Gastroesophageal sphincter (tissue), 4 donors: ENCODE measurements around the gene UBE2B. TPM values are rescaled to one million over a fixed set of nuclear protein-coding genes. Genes with fewer than 3 reads are reported as not detected.
"Not testable (repeated sequence)": the region's sequence is repeated elsewhere in the genome, so short reads cannot be mapped to it uniquely, and the experiment has no call there.

Source experiments
- ATAC-seq: fragments of 150-250 bp; one replicate; pipeline ENCODE4 v1.9.1; 2016; ENCODE audit warnings: mild to moderate bottlenecking, moderate library complexity
- H3K27ac ChIP-seq, 4 donors: fragments of 200-600 bp; sonication (generic) in 3 of 4; 1 replicate in 3 of 4; 2 replicates in 1 of 4; pipeline ENCODE4 v1.5.1; 2016 to 2019
- H3K27me3 ChIP-seq: fragments of 200-600 bp; sonication (generic); one replicate; pipeline ENCODE4 v1.5.1; 2019
- H3K36me3 ChIP-seq, 2 donors: fragments of 200-600 bp; sonication (generic); one replicate each; pipeline ENCODE4 v1.5.1; 2019; ENCODE audit warnings: control low read depth in 1 of 2
- H3K4me1 ChIP-seq, 3 donors: fragments of 200-600 bp; sonication (generic); 1 replicate in 2 of 3; 2 replicates in 1 of 3; pipeline ENCODE4 v1.5.1; 2016 to 2019; ENCODE audit warnings: control low read depth in 2 of 3
- H3K4me3 ChIP-seq, 2 donors: fragments of 200-600 bp; sonication (generic); one replicate each; pipeline ENCODE4 v1.5.1; 2019; ENCODE audit warnings: mild to moderate bottlenecking in 1 of 2, moderate library complexity in 1 of 2
- H3K9me3 ChIP-seq, 3 donors: fragments of 200-600 bp; sonication (generic); one replicate each; pipeline ENCODE4 v1.5.1; 2017 to 2019; ENCODE audit warnings: control low read depth in 2 of 3
- EP300 ChIP-seq: sonication (generic); formaldehyde crosslinking; IDR thresholded peaks from one replicate; pipeline ENCODE4 v1.6.1; 2017; ENCODE audit warnings: antibody characterized with exemption, mild to moderate bottlenecking
- POLR2A ChIP-seq, 2 donors: fragments of 450-650 bp; IDR thresholded peaks; one replicate each; pipeline ENCODE4 v1.6.1; 2017; ENCODE audit warnings: antibody characterized with exemption in 2 of 2, mild to moderate bottlenecking in 2 of 2, moderate library complexity in 1 of 2
- POLR2AphosphoS5 ChIP-seq: sonication (generic); formaldehyde crosslinking; IDR thresholded peaks from one replicate; pipeline ENCODE4 v1.6.1; 2017; ENCODE audit warnings: antibody characterized with exemption
- WGBS, 2 donors: methylation state at CpG; one replicate each; pipeline ENCODE4 v1.1.5; 2018; ENCODE audit warnings: low coverage in 1 of 2; 5-methylcytosine and 5-hydroxymethylcytosine counted together
- total RNA-seq, 4 donors: library from RNA; depleted of rRNA; stranded (reverse); fragments of >200 nt; gene quantifications; one replicate each; pipeline ENCODE4 v1.1.0, GENCODE V29; 2016
- TF ChIP-seq, protein P1 (sequence below), 4 experiments: fragments of 200-600 bp in 2 of 4; fragments of 450-650 bp in 2 of 4; sonication (generic) in 1 of 4; IDR thresholded peaks; one replicate each; pipeline ENCODE4 v1.5.1; 2017 to 2019; ENCODE audit warnings: antibody characterized with exemption in 4 of 4, mild to moderate bottlenecking in 2 of 4, moderate library complexity in 2 of 4

UBE2B gene
- total RNA-seq, 4 donors from 2014 or later = 36.6 to 53.9 (median 44.5) TPM

DNA sequence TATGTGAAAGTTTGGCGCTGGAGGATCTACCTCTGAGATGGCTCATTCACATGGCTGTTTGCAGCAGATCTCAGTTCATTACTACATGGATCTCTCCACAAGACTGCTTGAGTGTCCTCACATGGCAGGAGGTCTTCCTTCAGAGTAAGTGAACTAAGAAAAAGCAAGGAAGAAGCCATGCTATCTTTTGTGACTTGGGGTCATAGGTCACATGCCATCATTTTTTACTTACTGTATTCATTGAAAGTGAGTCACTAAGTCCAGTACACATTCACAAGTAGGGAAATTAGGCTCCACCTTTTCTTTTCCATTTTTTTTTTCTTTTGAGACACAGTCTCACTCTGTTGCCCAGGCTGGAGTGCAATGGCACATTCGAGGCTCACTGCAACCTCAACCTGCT lies 49.0 kb downstream of the UBE2B start:
- H3K4me3 ChIP-seq = no peak overlapping the region

GRCh38 chr5:134421038-134421437 lies 49.7 kb downstream of the UBE2B start:
- not testable (repeated sequence) for H3K4me1 ChIP-seq, H3K27me3 ChIP-seq, ATAC-seq, H3K4me3 ChIP-seq, H3K9me3 ChIP-seq, H3K36me3 ChIP-seq, H3K27ac ChIP-seq
- WGBS, 2 donors = 81 to 100% methylated on average over 3 to 4 of the region's 4 CpGs

More for the DNA sequence above, 49.0 kb downstream of the UBE2B start:
- Histone ChIP-seq H3K4me1 (no peaks in the 10 kb centered on the region), H3K36me3 (no peaks in the 10 kb centered on the region), H3K27me3 (no peaks in the 10 kb centered on the region), H3K9me3 (peaks cover 0 to 5% (median 0%) of the 10 kb centered on the region in 3 donors), H3K27ac (no peak overlapping the region)
- WGBS, 2 donors = 75 to 100% methylated on average over 1 to 2 of the region's 2 CpGs
- TF ChIP-seq POLR2A (IDR thresholded peaks at IDR 0.05) (no peak), EP300 (no peak), POLR2AphosphoS5 (no peak)
- TF ChIP-seq, protein P1, sequence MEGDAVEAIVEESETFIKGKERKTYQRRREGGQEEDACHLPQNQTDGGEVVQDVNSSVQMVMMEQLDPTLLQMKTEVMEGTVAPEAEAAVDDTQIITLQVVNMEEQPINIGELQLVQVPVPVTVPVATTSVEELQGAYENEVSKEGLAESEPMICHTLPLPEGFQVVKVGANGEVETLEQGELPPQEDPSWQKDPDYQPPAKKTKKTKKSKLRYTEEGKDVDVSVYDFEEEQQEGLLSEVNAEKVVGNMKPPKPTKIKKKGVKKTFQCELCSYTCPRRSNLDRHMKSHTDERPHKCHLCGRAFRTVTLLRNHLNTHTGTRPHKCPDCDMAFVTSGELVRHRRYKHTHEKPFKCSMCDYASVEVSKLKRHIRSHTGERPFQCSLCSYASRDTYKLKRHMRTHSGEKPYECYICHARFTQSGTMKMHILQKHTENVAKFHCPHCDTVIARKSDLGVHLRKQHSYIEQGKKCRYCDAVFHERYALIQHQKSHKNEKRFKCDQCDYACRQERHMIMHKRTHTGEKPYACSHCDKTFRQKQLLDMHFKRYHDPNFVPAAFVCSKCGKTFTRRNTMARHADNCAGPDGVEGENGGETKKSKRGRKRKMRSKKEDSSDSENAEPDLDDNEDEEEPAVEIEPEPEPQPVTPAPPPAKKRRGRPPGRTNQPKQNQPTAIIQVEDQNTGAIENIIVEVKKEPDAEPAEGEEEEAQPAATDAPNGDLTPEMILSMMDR (IDR thresholded peaks at IDR 0.05) = no peak
- ATAC-seq = no peak

DNA sequence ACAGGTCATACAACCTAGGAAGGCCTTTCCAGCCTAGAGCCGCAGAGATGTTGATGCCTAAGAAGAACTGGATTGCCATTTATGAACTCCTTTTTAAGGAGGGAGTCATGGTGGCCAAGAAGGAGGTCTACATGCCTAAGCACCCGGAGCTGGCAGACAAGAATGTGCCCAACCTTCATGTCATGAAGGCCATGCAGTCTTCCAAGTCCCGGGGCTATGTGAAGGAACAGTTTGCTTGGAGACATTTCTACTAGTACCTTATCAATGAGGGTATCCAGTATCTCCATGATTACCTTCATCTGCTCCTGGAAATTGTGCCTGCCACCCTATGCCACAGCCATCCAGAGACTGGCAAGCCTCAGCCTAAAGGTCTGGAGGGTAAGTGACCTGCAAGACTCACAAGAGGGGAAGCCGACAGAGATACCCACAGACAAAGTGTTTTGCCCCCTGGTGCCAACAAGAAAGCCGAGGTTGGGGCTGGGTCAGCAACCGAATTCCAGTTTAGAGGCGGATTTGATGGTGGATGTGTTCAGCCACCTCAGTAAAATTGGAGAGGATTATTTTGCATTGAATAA lies 51.5 kb downstream of the UBE2B start:
- H3K27ac ChIP-seq = no peak overlapping the region
- peaks cover 11% of the 10 kb centered on the region for H3K27me3 ChIP-seq
- H3K9me3 ChIP-seq = peaks cover 0 to 5% (median 0%) of the 10 kb centered on the region in 3 donors
- 60 to 100% methylated on average over 1 of the region's 7 CpGs for WGBS, 2 donors
- H3K36me3 ChIP-seq = no peaks in the 10 kb centered on the region
- H3K4me3 ChIP-seq = no peak overlapping the region
- no peak for TF ChIP-seq POLR2A (IDR thresholded peaks at IDR 0.05)
- TF ChIP-seq, protein P1 (IDR thresholded peaks at IDR 0.05) = no peak
- TF ChIP-seq POLR2AphosphoS5 = no peak
- no peak for TF ChIP-seq EP300
- no peaks in the 10 kb centered on the region for H3K4me1 ChIP-seq
- ATAC-seq = no peak

DNA sequence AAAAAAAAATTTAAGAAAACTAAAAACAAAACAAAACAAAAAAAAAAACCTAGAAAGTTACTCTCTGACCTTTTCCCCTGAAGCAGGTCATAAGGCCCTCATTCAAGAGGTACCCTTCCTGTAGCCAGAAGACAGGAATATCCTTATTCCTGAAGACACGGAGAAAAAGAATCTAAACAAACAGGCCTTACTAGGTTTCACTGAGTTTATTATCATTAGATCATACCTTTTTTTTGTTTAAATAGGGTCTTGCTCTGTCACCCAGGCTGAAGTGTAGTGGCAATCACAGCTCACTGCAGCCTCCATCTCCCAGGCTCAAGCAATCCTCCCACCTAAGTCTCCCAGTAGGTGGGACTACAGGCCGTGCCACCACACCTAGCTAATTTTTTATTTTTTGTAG lies 52.0 kb downstream of the UBE2B start:
- ATAC-seq = no peak
- H3K9me3 ChIP-seq = peaks cover 0 to 5% (median 0%) of the 10 kb centered on the region in 3 donors
- no peak overlapping the region for H3K4me3 ChIP-seq
- H3K27ac ChIP-seq = no peak overlapping the region
- TF ChIP-seq POLR2AphosphoS5 (no peak), POLR2A (IDR thresholded peaks at IDR 0.05) (no peak), EP300 (no peak)
- WGBS, 2 donors = 80 to 81% methylated on average over 1 to 2 of the region's 2 CpGs
- H3K27me3 ChIP-seq = peaks cover 11% of the 10 kb centered on the region
- H3K4me1 ChIP-seq = no peaks in the 10 kb centered on the region
- H3K36me3 ChIP-seq = no peaks in the 10 kb centered on the region

- Histone ChIP-seq H3K9me3 (no peaks in the 10 kb centered on the region), H3K27ac (no peak overlapping the region), H3K36me3 (no peaks in the 10 kb centered on the region), H3K4me1 (no peaks in the 10 kb centered on the region), H3K4me3 (no peak overlapping the region), H3K27me3 (peaks cover 11% of the 10 kb centered on the region)
- WGBS, 2 donors = 86% methylated on average over 7 of the region's 7 CpGs; no CpG with 5 or more reads in 1 of the 2 donors
- TF ChIP-seq POLR2A (IDR thresholded peaks at IDR 0.05) (no peak), POLR2AphosphoS5 (no peak), EP300 (no peak)
- TF ChIP-seq, protein P1 (IDR thresholded peaks at IDR 0.05) = no peak
- no peak for ATAC-seq
These were observed 55.0 kb downstream of the UBE2B start for GRCh38 chr5:134426361-134426760.

- Histone ChIP-seq H3K27me3 (peaks cover 11% of the 10 kb centered on the region), H3K4me1 (no peaks in the 10 kb centered on the region), H3K36me3 (no peaks in the 10 kb centered on the region), H3K27ac (no peak overlapping the region), H3K4me3 (no peak overlapping the region), H3K9me3 (no peaks in the 10 kb centered on the region)
- ATAC-seq = no peak
- TF ChIP-seq POLR2AphosphoS5 (no peak), POLR2A (IDR thresholded peaks at IDR 0.05) (no peak), EP300 (no peak)
- TF ChIP-seq, protein P1 (IDR thresholded peaks at IDR 0.05) = no peak
- WGBS, 2 donors = 61 to 63% methylated on average over 4 to 9 of the region's 9 CpGs
These were observed 56.2 kb downstream of the UBE2B start for GRCh38 chr5:134427540-134428041.
